Heart left ventricle (tissue), 16 donors: Measurements from ENCODE around the gene PRKG1. TPM values are rescaled to one million over a fixed set of nuclear protein-coding genes. Genes with fewer than 3 reads are reported as not detected.
A peak's percentile ranks its signal among the peaks of the same experiment; 100 is the strongest.

Source experiments
- ATAC-seq, 4 donors: fragments of 200-7000 bp; cut with Tn5 transposase; one replicate each; pipeline ENCODE4 v1.9.1; 2020 to 2022; ENCODE audit warnings: moderate library complexity in 4 of 4, mild to moderate bottlenecking in 3 of 4, moderate number of reproducible peaks in 1 of 4
- DNase-seq, 5 donors: peaks; one replicate each; pipeline ENCODE4 v3.0.0-alpha.2; 2020
- H3K27ac ChIP-seq, 12 donors: fragments of 200-600 bp; sonication (generic) in 4 of 12; one replicate each; pipeline versions ENCODE4 v1.5.0 to v1.8.0; 2016 to 2022; ENCODE audit warnings: mild to moderate bottlenecking in 2 of 12
- H3K27me3 ChIP-seq, 9 donors: fragments of 200-600 bp; sonication (generic) in 2 of 9; one replicate each; pipeline versions ENCODE4 v1.5.1 to v1.8.0; 2016 to 2022; ENCODE audit warnings: mild to moderate bottlenecking in 3 of 9
- H3K36me3 ChIP-seq, 9 donors: fragments of 200-600 bp; sonication (generic) in 2 of 9; one replicate each; pipeline versions ENCODE4 v1.5.0 to v1.8.0; 2018 to 2022; ENCODE audit warnings: mild to moderate bottlenecking in 2 of 9
- H3K4me1 ChIP-seq, 12 donors: fragments of 200-600 bp; sonication (generic) in 4 of 12; one replicate each; pipeline versions ENCODE4 v1.5.0 to v1.8.0; 2016 to 2022; ENCODE audit warnings: mild to moderate bottlenecking in 3 of 12
- H3K4me3 ChIP-seq, 12 donors: fragments of 200-600 bp; sonication (generic) in 4 of 12; one replicate each; pipeline versions ENCODE4 v1.5.0 to v1.8.0; 2017 to 2022; ENCODE audit warnings: mild to moderate bottlenecking in 9 of 12, moderate library complexity in 4 of 12
- H3K9me3 ChIP-seq, 12 donors: fragments of 200-600 bp; sonication (generic) in 4 of 12; one replicate each; pipeline versions ENCODE4 v1.5.0 to v1.8.0; 2016 to 2022; ENCODE audit warnings: mild to moderate bottlenecking in 1 of 12
- POLR2A ChIP-seq, 2 donors: fragments of 450-650 bp; IDR thresholded peaks; one replicate each; pipeline ENCODE4 v1.6.1; 2017; ENCODE audit warnings: antibody characterized with exemption in 2 of 2, mild to moderate bottlenecking in 2 of 2, moderate library complexity in 2 of 2
- WGBS, 4 donors: extraction: QIAGEN DNeasy Blood & Tissue Kit in 2 of 4; methylation state at CpG; one replicate each; pipeline versions ENCODE4 v1.1.5 to v1.1.7; 2013 to 2018; 5-methylcytosine and 5-hydroxymethylcytosine counted together
- intact Hi-C, 10 donors: fragments of 100-400 bp; cut with DNase I; formaldehyde crosslinking; loops; one replicate each; pipeline versions ENCODE4 v1.11.1 to v1.14.2; 2022
- polyA plus RNA-seq, 2 donors: library from polyadenylated mRNA; stranded (reverse); fragments of 200-250 nt; gene quantifications; one replicate each; pipeline ENCODE4 v1.2.3, GENCODE V29; 2013
- total RNA-seq, 9 donors: library from RNA; depleted of rRNA in 2 of 9; stranded (reverse); fragments of >200 nt in 2 of 9; fragmentation: NEBNext Ultra II Directional in 3 of 9; extraction: Animal tissue kit (Norgen Biotek cat#: 25700) in 3 of 9; gene quantifications; one replicate each; pipeline versions ENCODE4 v1.1.0 to v1.2.4, GENCODE V29; 2016 to 2023
- TF ChIP-seq, protein P1 (sequence below), 12 donors: fragments of 200-600 bp; sonication (generic) in 4 of 12; IDR thresholded peaks; one replicate each; pipeline versions ENCODE4 v1.5.0 to v1.8.0; 2018 to 2022; ENCODE audit warnings: antibody characterized with exemption in 12 of 12, mild to moderate bottlenecking in 5 of 12
- donor health status: ischemic (EF 13 %, LVEDD 7.1; RV severe dilation, severe dysfunction).
- donor health status: healthy with polysubstance abuse.
- donor health status: DM: no; HTN: yes; CAD: no.
- donor health status: DM: no; HTN: no; CAD: no.
- donor health status: ischemic (EF 25% LVEDD 6.9; RV normal size, moderate dysfunction).
- donor health status: ischemic (EF 25% LVEDD 5.7; RV mildly dilated, moderate dysfunction).
- donor health status: healthy.
- donor health status: DM: yes; HTN: yes; CAD: no.
- donor health status: ischemic (EF 35%, LVEDD 5.7; RV mildly dilated, moderate dysfunction).
- donor health status: nonischemic (EF 11% LVEDD 7.7; RV severe dilation, severe dysfunction).
- donor health status: DM: yes; HTN: yes; CAD: no.
- donor health status: PGD.
- donor health status: ischemic (EF 29% LVEDD 5.4; RV normal size, mild dysfunction).
- donor health status: nonischemic (EF 23%, LVEDD 6.1; RV moderate dilation, normal function).

PRKG1 gene
- total and polyA plus RNA-seq, 11 donors, result 5.5 to 37.3 (median 29.3) TPM

DNA sequence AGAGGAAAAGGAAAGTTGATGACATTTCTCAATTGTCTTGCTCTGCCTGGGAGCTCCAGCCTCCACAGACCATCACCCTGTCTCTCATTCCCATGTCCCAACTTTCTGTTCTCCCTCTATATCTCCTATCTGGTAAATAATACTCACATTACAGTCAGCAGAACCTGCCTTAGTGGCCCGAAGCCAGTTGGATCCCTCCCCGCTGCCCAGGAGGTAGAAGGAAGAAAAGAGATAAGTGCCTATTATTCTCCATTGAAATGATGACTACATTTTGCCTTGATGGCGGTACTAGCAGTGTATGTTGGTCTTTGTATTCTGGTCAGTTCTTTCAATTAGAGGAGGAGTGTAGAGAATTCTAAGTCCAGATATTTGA, 533.2 kb downstream of the PRKG1 start:
- Histone ChIP-seq H3K27ac (no peak overlapping the region), H3K36me3 (no peaks in the 10 kb centered on the region), H3K27me3 (no peaks in the 10 kb centered on the region), H3K4me3 (no peak overlapping the region), H3K4me1 (no peaks in the 10 kb centered on the region), H3K9me3 (peaks cover 0 to 10% (median 4%) of the 10 kb centered on the region in 12 donors)
- DNase-seq (no peak), ATAC-seq (peak in 1 of 4 donors; percentile 18)
- 77 to 88% (median 81%) methylated on average over 3 of the region's 3 CpGs for WGBS, 4 donors
- intact Hi-C loops, result no loop called here
- TF ChIP-seq POLR2A (IDR thresholded peaks at IDR 0.05), result no peak
- TF ChIP-seq, protein P1, sequence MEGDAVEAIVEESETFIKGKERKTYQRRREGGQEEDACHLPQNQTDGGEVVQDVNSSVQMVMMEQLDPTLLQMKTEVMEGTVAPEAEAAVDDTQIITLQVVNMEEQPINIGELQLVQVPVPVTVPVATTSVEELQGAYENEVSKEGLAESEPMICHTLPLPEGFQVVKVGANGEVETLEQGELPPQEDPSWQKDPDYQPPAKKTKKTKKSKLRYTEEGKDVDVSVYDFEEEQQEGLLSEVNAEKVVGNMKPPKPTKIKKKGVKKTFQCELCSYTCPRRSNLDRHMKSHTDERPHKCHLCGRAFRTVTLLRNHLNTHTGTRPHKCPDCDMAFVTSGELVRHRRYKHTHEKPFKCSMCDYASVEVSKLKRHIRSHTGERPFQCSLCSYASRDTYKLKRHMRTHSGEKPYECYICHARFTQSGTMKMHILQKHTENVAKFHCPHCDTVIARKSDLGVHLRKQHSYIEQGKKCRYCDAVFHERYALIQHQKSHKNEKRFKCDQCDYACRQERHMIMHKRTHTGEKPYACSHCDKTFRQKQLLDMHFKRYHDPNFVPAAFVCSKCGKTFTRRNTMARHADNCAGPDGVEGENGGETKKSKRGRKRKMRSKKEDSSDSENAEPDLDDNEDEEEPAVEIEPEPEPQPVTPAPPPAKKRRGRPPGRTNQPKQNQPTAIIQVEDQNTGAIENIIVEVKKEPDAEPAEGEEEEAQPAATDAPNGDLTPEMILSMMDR (IDR thresholded peaks at IDR 0.05), result no peak

DNA sequence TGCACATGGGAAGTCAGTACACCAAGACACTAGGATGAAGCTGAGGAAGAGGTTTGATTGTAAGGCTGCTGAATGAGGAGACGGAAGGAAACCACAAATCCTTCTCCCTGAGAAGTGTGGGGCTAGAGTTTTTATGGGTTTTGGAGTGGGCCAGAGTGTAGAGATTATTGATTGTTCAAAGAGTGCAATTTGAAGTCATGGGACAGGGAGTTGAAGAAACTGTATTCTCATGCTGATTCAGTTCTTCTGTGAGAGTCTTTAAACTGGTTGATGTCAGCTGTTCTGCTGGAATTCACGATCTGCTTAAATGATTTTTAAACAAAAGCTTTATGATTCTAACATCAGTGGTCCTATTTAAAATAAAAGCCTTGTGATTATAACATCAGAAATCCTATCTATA, 533.9 kb downstream of the PRKG1 start:
- Histone ChIP-seq H3K27me3 (no peaks in the 10 kb centered on the region), H3K4me1 (no peaks in the 10 kb centered on the region), H3K36me3 (no peaks in the 10 kb centered on the region), H3K4me3 (no peak overlapping the region), H3K9me3 (peaks cover 0 to 11% (median 4%) of the 10 kb centered on the region in 12 donors), H3K27ac (no peak overlapping the region)
- TF ChIP-seq POLR2A (IDR thresholded peaks at IDR 0.05), result no peak
- TF ChIP-seq, protein P1 (IDR thresholded peaks at IDR 0.05), result no peak
- ATAC-seq, result no peak
- DNase-seq, result no peak
- intact Hi-C loops, result no loop called here
- 70 to 79% (median 74%) methylated on average over 2 of the region's 2 CpGs for WGBS, 4 donors

DNA sequence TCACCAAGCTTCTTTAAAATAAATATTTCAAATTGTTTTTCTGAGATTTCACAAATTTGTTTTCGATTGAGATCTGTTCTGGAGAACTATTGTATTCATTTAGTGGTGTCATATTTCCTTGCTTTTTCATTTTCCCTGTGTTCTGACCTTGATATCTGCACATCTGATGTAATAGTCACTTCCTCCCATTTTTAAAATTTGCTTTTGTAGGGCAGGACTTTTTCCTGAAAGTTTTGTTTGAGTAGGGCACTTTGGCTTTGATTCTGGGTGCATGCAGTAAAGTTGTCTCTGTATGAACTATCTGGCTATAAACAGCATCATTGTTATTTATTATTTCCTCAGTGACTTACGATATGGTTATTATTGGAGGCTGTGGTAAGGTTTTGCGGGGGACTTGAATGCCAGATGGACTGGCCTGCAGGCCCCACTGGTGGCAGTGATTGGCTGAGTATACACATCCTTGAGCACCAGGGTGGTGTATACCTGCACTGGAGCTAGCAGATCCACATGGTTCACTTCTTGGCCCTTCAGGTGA, 541.5 kb downstream of the PRKG1 start:
- DNase-seq, result no peak
- peaks cover 0 to 7% (median 0%) of the 10 kb centered on the region in 12 donors for H3K4me1 ChIP-seq
- 58 to 77% (median 65%) methylated on average over 3 of the region's 3 CpGs for WGBS, 4 donors

DNA sequence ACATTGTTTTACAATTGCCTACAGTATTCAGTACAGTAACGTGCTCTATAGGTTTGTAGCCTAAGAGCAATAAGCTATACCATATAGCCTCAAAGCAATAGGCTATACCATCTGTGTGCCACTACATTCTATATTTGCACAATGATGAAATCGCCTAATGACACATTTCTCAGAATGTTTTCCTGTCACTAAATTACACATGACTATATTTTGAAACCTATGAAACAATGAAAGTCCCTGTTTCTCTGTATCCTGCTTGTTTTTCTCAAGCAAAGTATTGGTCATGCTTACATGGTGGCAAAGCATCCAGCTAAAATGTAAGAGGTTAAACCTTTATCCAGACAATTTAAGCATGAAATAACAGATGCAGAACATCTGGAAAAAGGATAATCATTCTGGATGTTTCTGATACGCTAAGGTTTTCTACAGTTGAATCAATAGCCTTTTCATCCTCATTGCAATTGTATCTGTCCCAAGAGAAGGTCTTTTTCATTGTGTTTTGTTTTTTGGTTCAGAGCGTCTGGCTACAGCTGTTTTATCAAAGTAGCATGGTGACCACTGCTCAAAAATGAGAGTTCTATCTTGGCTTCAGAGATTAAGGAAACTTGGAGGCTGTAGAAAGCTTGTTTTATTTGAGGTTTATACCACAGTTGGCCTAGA, 543.4 kb downstream of the PRKG1 start:
- no peak for DNase-seq
- Histone ChIP-seq H3K27me3 (no peaks in the 10 kb centered on the region), H3K9me3 (peaks cover 0 to 21% (median 3%) of the 10 kb centered on the region in 12 donors), H3K4me3 (no peak overlapping the region), H3K27ac (peak overlapping the region in 4 of 12 donors; percentile 2 to 23 (median 5)), H3K36me3 (no peaks in the 10 kb centered on the region), H3K4me1 (peaks cover 0 to 7% (median 0%) of the 10 kb centered on the region in 12 donors)
- intact Hi-C loops, result no loop called here
- 53 to 63% (median 58%) methylated on average over 4 of the region's 4 CpGs for WGBS, 4 donors
- TF ChIP-seq POLR2A (IDR thresholded peaks at IDR 0.05), result no peak
- TF ChIP-seq, protein P1 (IDR thresholded peaks at IDR 0.05), result no peak
- ATAC-seq, result peak in 2 of 4 donors; percentile 61 to 71

More for the DNA sequence above, 541.5 kb downstream of the PRKG1 start:
- intact Hi-C loops, result no loop called here
- ATAC-seq, result peak in 1 of 4 donors; percentile 11
- no peak overlapping the region for H3K27ac ChIP-seq
- H3K36me3 ChIP-seq, result no peaks in the 10 kb centered on the region
- peaks cover 0 to 30% (median 7%) of the 10 kb centered on the region in 12 donors for H3K9me3 ChIP-seq
- TF ChIP-seq, protein P1 (IDR thresholded peaks at IDR 0.05), result no peak
- TF ChIP-seq POLR2A (IDR thresholded peaks at IDR 0.05), result no peak
- no peaks in the 10 kb centered on the region for H3K27me3 ChIP-seq
- no peak overlapping the region for H3K4me3 ChIP-seq
